CD4-positive, alpha-beta T cell treated with Interleukin-21 for 1 hour (primary cell): ENCODE results near the gene NLE1.
"Not testable (repeated sequence)": the region's sequence is repeated elsewhere in the genome, so short reads cannot be mapped to it uniquely, and the experiment has no call there.

Source experiments
- DNase-seq: peaks from one replicate; pipeline ENCODE4 v3.0.0-alpha.2; 2020

NLE1 gene

DNA sequence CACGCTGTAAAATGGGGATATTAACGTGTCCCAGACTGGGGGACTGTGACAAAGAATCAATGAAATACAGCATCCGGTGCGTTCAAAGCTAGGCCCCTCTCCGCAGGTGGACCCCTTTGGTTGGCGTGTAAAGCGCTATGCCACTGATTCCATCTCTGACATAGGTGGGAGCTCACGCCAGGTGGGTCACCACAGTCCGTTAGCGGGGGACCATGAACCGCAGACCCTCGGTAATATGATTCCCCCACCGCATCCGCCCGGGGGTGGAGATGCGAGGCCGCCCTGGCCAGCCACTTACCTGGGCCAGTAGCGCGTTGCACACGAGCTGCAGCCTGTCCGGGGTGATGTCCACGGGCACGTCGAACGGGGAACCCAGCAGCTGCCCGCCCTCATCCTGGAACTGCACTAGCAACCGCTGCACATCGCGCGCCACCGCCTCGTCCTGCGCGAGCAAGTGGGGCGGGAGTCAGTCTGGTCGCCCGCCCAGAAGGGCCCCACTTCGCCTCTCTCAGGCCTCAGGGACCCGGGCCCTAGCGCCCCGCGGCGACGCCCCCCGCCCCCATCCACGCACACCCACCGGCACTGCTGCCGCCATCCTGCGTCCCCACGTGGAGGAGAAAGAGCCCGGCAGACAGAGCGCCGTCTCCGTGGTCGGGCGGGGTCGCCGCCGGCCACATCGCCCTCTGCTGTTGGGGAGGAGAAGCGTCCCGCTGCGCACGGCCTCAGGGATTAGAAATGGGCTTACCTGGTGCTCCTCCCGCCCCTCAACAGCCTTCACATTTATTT, at the start of gene NLE1:
Gene NLE1 (minus strand): TSS at position 623 of the 786 bp plus-strand sequence. CDS start 28 bp downstream, at position 595.
- peak; percentile 90 for DNase-seq

DNA sequence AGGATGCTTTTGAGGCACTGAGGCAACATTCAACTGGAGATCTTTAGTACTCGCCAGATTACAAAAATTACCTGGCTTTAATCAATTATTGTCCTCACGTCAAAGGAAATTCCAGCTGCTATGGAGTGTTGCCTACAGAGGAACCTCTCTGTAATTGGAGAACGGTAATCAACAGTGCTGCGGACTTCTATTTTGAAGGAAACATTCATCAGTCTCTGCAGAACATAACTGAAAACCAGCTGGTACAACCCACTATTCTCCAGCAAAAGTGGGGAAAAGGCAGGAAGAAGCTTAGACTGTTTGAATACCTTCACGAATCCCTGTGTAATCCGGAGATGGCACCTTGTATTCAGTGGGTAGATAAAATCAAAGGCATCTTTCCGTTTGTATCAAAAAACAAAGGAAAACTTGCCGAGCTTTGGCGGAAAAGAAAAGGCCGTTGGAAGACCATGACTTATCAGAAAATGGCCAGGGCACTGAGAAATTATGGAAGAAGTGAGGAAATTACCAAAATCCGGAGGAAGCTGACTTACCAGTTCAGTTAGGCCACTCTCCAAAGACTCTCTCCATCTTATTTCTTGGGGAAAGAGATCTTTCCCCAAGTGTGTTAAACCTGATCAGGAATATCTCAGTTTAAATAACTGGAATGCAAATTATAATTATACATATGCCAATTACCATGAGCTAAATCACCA, 49.0 kb upstream of the NLE1 start:
- DNase-seq = no peak

DNA sequence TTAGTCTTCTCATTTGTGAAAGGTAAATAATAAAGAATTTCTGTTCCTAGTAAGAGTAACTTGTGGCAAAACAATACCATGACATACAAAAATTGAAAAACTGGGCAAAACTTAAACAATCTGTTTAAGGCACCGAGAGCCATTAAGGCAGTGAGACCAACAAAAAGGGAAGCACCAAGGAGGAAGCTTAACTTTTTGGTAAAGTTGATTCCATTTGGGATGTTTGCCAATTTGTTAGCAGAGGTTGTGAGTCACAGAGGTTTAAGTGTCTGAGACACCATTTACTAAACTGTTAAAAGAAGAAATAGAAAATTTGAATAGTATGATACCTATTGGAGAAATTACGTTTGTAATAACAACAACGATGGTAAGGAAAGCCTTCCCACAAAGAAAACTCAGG, 47.2 kb upstream of the NLE1 start:
- DNase-seq = no peak

DNA sequence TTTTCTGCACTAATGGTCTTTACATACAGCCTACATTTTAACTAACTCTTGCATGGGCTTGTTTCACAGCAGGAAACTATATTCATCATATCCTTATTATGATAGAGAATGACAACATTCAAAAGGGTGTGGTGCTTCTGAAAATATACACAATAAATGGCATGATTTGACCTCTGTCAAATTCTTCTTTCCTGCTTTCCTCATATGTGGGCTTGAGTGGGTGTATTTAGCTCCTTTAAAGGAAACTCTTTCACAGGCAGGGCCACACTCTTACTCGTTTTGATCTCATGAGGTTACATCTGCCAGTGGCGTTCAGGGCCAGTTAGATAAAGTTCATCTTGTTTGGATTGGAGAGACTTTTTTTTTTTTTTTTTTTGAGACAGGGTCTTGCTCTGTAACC, 46.0 kb upstream of the NLE1 start:
- peak; percentile 16 for DNase-seq

DNA sequence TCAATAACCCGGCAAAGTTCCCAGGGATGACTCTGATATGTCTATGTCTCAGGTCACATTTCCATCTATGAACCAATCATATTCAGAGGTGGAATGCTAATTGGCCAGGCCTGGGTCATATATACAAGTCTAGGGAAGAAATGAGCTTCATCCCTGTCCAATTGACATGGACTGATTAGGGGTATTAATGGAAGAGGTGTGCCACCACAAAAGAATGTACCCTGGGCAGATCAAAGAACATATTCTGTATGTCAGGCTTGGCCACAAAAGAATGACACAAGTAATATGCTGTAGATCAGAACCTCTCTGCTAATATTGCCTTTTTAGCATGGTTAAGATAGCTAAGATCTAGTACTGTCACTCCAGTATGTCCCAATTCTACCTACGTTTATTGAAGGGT, 45.4 kb upstream of the NLE1 start:
- DNase-seq = no peak

DNA sequence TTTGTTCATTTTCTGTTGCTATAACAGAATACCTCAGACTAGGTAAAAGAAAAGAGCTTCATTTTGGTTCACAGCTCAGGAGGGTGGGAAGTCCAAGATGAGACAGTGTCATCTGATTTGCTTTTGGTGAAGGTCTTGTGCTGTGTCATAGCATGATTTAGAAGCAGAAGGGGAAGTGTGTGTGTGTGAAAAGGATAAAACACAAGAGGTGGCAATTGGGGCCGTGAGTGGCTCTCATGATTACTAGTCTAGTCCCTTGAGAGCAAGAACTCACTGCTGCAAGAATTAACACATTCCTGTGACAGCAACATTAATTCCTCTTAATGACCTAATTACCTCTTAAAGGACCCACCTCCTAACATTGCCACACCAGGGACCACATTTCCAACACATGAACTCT, 43.7 kb upstream of the NLE1 start:
- no peak for DNase-seq

DNA sequence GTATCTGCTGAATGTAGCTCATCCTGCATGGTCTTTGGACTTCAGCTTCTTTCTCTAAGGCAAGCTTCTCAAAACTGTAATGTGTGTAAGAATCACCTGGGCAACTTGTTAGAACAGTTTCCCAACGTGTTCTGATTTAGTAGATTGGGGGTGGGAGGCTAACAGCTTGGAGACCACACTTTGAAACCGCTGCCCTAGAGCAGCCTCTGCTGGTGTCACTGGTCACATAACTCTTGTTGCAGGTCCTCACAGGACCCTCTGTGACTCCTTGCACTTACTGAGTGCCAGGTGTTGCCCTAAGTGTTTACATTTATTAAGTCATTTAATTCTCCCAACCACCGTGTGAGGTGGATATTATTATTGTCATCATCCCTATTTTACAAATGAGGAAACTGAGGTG, 42.2 kb upstream of the NLE1 start:
- no peak for DNase-seq

DNA sequence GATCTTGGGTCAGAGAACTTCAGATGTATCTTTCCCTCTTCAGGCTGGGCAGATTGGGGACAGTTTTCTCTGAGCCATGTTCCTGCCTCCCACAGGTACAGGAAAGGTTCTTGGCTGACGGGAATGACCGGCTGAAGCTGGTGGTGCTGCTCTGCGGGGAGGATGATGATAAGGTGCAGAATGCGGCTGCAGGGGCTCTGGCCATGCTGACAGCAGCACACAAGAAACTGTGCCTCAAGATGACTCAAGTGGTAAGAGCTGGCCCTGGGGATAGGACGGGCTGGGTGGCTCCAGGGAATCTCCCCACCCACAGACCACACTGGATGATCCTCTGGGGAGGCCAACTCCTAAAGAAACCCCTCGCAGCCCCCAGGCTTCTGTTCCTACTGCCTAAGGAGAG, 41.2 kb upstream of the NLE1 start:
- DNase-seq = no peak

DNA sequence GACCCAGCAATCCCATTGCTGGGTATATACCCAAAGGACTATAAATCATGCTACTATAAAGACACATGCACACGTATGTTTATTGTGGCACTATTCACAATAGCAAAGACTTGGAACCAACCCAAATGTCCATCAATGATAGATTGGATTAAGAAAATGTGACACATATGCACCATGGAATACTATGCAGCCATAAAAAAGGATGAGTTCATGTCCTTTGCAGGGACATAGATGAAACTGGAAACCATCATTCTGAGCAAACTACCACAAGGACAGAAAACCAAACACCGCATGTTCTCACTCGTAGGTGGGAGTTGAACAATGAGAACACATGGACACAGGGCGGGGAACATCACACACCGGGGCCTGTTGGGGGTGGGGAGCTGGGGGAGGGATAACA, 37.3 kb upstream of the NLE1 start:
- not testable (repeated sequence) for DNase-seq

DNA sequence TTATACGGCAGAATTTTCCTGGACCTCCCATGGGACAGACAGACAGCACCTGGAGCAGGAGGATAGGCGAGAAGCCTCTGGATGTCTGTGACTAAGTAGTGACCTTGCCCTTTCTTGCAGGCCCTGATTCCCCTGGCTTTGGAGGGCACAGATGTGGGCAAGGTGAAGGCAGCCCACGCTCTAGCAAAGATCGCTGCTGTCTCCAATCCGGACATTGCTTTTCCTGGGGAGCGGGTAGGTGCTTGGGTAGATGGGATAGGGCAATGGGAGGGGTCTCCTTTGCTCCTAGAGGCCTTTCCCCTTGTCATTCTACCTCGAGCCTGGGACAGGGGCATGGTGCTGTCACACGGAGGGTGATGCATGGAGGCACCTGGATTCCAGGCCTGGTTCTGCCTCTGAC, 34.8 kb upstream of the NLE1 start:
- no peak for DNase-seq

DNA sequence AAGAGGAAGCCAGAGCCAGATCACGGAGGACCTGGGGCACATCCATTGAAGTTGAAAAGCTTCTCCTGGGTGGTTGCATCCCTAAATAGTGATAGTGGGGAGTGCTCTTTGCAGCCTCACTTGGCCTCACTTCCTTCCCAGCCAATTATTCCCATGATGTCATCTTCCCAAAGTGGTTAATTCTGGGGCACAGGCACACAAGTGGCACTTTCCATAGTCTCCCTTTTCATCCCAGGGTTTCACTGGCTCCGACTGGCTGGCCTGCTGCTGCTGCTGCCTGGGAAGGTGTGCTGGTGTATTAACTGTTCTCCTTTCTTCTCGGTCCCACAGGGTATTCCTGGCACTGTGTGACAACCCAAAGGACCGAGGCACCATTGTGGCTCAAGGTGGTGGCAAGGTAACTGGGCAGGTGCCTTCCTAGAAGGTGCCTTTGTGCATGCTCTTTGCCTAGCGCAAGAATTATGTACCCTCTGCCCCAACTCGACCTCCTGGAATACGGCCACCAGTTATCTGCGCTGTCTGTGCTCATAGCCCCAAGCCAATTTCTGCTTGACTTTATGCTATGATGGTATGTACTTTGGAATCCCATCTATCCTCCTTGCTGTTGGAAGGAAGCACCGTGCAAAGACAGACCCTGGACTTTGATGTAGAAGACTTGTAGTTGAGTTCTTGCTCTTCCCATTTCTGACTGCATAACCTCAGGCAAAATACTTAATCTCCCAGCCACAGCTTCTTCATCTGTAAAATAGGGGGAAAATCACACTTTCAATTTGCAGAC, 33.7 kb upstream of the NLE1 start:
- DNase-seq = no peak

DNA sequence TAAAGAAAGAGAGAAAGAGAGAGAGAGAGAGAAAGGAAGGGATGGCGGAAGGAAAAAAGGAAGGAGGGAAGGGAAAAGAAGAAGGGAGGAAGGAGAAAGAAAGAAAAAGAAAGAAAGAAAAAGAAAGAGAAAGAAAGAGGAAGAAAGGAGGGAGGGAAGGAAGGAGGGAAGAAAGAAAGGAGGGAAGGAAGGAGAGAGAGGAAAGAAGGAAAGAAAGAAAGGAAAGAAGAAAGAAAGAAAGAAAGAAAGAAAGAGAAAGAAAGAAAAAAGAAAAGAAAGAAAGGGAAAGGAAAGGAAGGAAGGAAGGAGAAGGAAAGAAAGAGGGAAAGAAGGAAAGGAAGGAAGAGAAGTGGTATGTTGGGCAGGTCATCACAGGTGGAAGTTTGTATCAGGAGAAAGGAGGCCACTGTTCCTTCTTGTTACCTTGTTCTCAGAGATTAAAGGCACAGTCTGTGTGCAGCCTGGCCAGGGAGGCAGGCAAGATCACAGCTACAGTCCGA, 32.8 kb upstream of the NLE1 start:
- no peak for DNase-seq

DNA sequence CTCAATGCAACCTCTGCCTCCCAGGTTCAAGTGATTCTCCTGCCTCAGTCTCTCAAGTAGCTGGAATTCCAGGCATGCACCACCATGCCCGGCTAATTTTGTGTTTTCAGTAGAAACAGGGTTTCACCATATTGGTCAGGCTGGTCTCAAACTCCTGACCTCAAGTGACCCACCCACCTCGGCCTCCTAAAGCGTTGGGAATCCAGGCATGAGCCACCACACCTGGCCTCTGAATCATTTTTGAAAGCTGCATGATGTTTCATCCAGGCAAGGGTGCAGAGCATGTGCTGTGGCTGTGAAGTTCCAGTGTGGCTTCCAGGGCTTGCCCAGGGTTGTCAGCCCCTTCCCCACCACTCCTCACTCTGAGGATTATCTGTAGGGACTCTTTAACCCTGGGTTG, 30.2 kb upstream of the NLE1 start:
- not testable (repeated sequence) for DNase-seq

DNA sequence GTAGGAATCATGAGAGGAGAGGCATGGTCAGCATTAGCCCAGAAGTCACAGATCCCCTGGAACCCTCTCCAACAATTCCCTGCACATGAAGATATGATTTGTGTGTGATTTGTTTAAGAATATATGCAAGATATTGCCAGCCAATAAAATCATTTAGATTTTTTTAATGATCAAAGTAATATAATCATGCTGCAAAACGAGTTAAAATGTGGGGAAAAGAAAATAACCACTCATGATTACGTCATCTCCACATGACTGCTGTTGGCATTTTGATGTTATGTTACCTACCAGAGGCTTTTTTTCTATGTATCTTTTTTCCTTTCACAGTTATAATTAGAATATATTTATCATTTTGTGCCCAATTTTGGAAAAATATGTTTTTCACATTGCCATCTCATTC, 29.7 kb upstream of the NLE1 start:
- peak; percentile 50 for DNase-seq

DNA sequence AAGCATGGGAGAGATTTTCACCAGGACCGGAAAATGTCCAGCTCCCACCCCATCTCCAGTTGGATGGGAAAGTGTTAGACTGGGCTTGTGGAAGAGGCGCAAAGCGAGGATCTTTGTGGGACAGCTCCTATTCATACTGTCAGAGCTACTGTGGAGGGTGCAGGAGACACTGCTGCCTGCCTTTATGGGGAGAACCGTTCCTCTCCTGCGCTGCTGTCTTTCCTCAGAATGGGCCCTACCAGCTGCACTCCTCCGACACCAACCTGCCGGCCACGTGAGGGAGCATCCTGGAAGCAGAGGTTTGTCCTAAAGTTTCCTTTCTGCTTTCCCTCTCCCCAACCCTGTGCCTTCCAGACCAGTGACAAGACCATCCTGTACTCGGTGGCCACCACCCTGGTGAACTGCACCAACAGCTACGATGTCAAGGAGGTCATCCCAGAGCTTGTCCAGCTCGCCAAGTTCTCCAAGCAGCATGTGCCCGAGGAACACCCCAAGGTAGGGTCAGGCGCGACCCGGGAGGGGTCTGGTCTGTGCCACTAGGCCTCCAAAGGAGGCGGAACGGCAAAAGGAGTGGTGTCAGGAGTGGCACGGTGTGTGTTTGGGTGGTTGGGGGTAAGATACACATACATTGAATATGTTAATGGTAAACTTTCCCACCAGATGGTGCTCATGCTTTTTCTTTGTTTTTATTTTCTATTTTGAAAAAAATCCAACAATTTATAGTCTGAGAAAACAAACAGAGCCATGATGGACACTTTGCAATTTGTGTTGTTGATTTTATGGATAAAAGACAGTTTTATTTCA, 29.1 kb upstream of the NLE1 start:
- peak; percentile 79 for DNase-seq

DNA sequence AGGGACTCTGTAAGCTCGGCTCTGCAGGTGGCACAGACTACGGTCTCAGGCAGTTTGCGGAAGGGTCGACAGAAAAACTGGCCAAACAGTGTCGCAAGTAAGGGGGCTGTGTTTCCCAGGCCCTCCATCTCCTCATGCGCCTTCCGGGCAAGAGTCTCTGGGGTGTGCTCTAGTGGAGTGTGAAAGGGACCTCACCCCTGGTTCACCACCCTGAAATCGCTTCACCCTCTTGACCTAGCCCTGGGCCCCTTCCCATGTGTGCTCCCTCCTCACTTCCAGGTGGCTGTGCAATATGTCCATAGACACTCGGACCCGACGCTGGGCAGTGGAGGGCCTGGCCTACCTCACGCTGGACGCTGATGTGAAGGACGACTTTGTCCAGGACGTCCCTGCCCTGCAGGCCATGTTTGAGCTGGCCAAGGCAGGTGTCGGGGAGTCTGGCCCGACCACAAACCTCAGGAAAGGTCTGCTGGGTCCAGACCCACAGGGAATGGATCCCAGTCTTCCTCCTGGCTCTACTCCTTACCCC, 27.8 kb upstream of the NLE1 start:
- DNase-seq = no peak

DNA sequence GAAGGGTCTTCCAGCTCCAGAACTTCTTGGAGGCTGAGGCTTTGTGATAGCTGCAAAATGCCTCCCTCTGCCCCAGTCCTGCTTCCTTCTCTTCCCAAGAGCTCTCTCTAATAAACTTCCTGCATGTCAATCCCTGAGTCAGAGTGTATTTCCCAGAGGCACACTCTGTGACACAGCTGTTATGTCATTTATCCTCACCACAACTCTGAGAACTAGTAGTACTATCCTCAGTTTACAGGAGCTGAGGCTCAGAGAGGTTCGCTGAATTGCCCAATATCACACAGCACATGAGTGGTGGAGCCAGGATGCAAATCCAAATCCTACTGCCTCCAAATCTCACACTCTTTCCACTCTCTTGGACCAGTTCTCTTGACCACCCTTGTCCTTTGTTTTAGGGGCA, 25.6 kb upstream of the NLE1 start:
- DNase-seq = no peak

DNA sequence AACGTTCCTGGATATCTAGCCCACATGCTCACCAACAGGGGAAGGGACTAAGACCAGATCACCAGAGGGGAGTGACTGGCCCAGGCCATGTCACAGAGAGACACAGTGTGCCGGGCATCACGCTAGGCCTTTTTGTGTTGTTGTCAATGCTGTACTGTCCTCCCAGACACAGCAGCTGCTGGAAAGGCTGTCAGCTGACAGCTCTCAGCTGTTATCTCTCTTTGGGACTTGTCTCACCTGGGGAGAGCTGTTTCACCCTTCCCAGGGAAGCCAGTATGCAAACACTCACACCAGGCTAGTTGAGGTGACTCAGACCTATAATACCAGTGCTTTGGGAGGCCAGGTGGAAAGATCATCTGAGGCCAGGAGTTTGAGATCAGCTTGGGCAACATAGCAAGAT, 24.9 kb upstream of the NLE1 start:
- DNase-seq = no peak

DNA sequence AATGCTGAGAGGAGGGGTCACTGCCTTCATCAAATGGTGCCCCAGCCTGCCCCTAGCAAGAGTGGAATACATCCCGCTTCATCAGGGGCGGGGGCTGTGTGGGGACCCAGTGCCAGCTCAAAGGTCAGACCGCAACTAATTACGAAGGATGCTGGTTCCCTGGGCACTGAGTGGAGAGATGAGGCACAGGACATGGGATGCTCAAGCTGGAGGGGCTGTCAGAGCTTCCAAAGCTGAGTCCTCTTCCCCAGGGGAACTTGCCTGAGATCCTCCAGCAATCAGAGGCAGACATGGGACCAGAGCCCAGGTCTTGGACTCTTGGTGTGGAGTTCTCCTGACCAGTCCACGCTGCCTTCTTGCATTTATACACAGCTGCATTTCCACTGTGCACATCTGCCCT, 24.4 kb upstream of the NLE1 start:
- DNase-seq = no peak

DNA sequence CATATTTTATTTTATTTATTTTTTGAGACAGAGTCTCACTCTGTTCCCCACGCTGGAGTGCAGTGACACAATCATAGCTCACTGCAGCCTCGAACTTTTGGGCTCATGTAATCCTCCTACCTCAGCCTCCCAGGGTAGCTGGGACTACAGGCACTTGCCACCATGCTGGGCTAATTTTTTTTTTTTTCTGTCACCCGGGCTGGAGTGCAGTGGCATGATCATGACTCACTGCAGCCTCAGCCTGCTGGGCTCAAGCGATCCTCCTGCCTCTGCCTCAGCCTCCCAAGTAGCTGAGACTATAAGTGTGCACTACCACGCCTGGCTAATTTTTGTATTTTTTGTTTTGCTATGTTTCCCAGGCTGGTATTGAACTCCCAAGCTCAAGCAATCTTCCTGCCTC, 22.6 kb upstream of the NLE1 start:
- no peak for DNase-seq

DNA sequence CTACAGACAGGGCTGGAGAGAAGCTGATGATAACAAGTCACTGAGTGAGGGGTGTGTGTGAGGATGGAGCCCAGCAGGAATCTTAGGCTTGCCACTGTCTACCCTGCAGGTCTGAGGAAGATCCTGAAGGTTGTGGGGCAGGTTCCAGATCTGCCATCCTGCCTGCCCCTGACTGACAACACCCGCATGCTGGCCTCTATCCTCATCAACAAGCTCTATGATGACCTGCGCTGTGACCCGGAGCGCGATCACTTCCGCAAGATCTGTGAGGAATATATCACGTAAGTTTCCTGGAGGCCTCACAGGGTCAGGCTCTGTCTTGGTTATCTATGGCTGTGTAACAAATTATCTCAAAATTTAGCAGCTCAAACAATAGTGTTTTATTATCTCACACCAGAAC, 21.8 kb upstream of the NLE1 start:
- no peak for DNase-seq

DNA sequence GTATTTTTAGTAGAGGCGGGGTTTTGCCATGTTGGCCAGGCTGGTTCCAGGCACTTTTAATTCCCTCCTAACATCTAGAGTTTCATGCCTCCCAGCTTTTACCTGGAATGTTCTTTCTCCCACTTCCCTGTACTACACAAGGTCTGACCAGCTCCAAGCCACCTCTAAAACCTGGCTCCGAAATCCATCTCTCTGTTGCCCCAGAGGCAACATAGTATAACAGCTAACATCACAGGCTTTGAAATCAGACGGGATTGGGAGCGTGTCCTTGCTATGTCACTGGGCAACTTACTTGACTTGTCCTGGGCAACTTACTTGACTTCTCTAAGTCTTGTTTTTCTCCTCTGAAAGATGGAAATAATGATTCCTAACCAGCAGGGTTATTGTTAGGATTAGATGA, 20.7 kb upstream of the NLE1 start:
- no peak for DNase-seq
